HG03097 (cell line): Measurements from ENCODE around the gene KLHL5.
"Not testable (repeated sequence)": the region's sequence is repeated elsewhere in the genome, so short reads cannot be mapped to it uniquely, and the experiment has no call there.

ENCODE experiments used
- ATAC-seq: cut with Tn5 transposase; IDR thresholded peaks from one replicate; pipeline ENCODE4 v1.9.1; 2021; ENCODE audit not compliant: unreplicated experiment, low FRiP score

The KLHL5 gene

GRCh38 chr4:39083164-39083563 lies 21.1 kb downstream of the KLHL5 start:
- ATAC-seq: no peak

GRCh38 chr4:39085891-39086290 lies 23.9 kb downstream of the KLHL5 start:
- no peak for ATAC-seq

- no peak for ATAC-seq
Observed at GRCh38 chr4:39096847-39097246, 34.8 kb downstream of the KLHL5 start.

- no peak for ATAC-seq
Observed at GRCh38 chr4:39097290-39097689, 35.3 kb downstream of the KLHL5 start.

GRCh38 chr4:39102297-39102696 lies 40.3 kb downstream of the KLHL5 start:
- ATAC-seq: no peak

- ATAC-seq: no peak
Observed at GRCh38 chr4:39103291-39103690, 41.3 kb downstream of the KLHL5 start.

- ATAC-seq: no peak
Observed at GRCh38 chr4:39104255-39104654, 42.2 kb downstream of the KLHL5 start.

- ATAC-seq: no peak
Observed at GRCh38 chr4:39106011-39106410, 44.0 kb downstream of the KLHL5 start.

- no peak for ATAC-seq
Observed at GRCh38 chr4:39114436-39114835, 52.4 kb downstream of the KLHL5 start.

GRCh38 chr4:39118034-39118658 lies 56.1 kb downstream of the KLHL5 start:
- ATAC-seq: no peak

- ATAC-seq: no peak
Observed at GRCh38 chr4:39120418-39120817, 58.4 kb downstream of the KLHL5 start.

GRCh38 chr4:39124885-39125599 lies 63.0 kb downstream of the KLHL5 start:
- ATAC-seq: peak; percentile 79

GRCh38 chr4:39125600-39125985 lies 63.6 kb downstream of the KLHL5 start:
- ATAC-seq: no peak

- ATAC-seq: no peak
Observed at GRCh38 chr4:39126256-39127095, 64.4 kb downstream of the KLHL5 start.

- no peak for ATAC-seq
Observed at GRCh38 chr4:39133623-39134022, 71.6 kb downstream of the KLHL5 start.

- ATAC-seq: no peak
Observed at GRCh38 chr4:39134683-39135306, 72.8 kb downstream of the KLHL5 start.

GRCh38 chr4:39138227-39138626 lies 76.2 kb downstream of the KLHL5 start:
- not testable (repeated sequence) for ATAC-seq

- no peak for ATAC-seq
Observed at GRCh38 chr4:39146211-39146610, 84.2 kb downstream of the KLHL5 start.

GRCh38 chr4:39154009-39154408 lies 92.0 kb downstream of the KLHL5 start:
- no peak for ATAC-seq

GRCh38 chr4:39157520-39157919 lies 95.5 kb downstream of the KLHL5 start:
- no peak for ATAC-seq

- ATAC-seq: no peak
Observed at GRCh38 chr4:39166177-39166576, 104.1 kb downstream of the KLHL5 start.
